Measurements from ENCODE around the gene IFITM2.

GRCh38 chr11:305844-306211 is 1.8 kb upstream of the IFITM2 start:
- TF ChIP-seq CTCF (conservative IDR thresholded peaks at IDR 0.05): no peak
- no peak for TF ChIP-seq ZFX (IDR thresholded peaks at IDR 0.05)

Measured in C4-2B (cell line).